GM12878 (cell line): ENCODE results near the gene FCER1G. TPM values are rescaled to one million over a fixed set of nuclear protein-coding genes. Genes with fewer than 3 reads are reported as not detected.

Experiments
- ATAC-seq: fragments of 200-7000 bp; cut with Tn5 transposase; 3 replicates; pipeline ENCODE4 v1.9.1; 2020; ENCODE audit warnings: mild to moderate bottlenecking, moderate library complexity
- BruUV-seq: library from RNA; stranded (reverse); fragments of 400-500 nt; replicated peaks from 2 replicates; lab custom pipeline; 2021; lab: Mats Ljungman, UMichigan
- CTCF ChIA-PET: fragments of 300-600 bp; sonication (Branson Sonifier 250); formaldehyde crosslinking; extraction: SDS; loops from one replicate; lab custom pipeline; 2021; ENCODE audit warnings: inconsistent platforms; lab: Yijun Ruan, JAX
- POLR2A ChIA-PET: fragments of 350-600 bp; formaldehyde crosslinking; extraction: SDS; loops from one replicate; lab custom pipeline; 2021; ENCODE audit warnings: inconsistent platforms; lab: Charles Lee
- RAD21 ChIA-PET: fragments of 300-600 bp; sonication (Branson Sonifier 250); formaldehyde crosslinking; loops from one replicate; lab custom pipeline; 2023; ENCODE audit warnings: antibody characterized with exemption; ENCODE audit not compliant: unreplicated experiment; lab: Charles Lee
- SMC1A ChIA-PET: fragments of 300-600 bp; sonication (Branson Sonifier 250); formaldehyde crosslinking; loops from one replicate; lab custom pipeline; 2023; ENCODE audit not compliant: unreplicated experiment, uncharacterized antibody; lab: Charles Lee
- DNase-seq: peaks from one replicate; pipeline ENCODE4 v3.0.0-alpha.2; 2011; ENCODE audit warnings: low read depth, low spot score
- FAIRE-seq: peaks from 3 replicates; lab custom pipeline; 2011; peaks lifted over from hg19 to GRCh38; lab: Jason Lieb, UNC
- H2AFZ ChIP-seq: 2 replicates; pipeline ENCODE4 v1.6.0; 2011; ENCODE audit warnings: low read depth, low read length, control low read depth; ENCODE audit not compliant: control insufficient read depth
- H3K27ac ChIP-seq: 2 replicates; pipeline ENCODE4 v1.5.1; 2011; ENCODE audit warnings: control low read depth; ENCODE audit not compliant: control insufficient read depth, insufficient read depth
- H3K27me3 ChIP-seq, 2 experiments: replicated peaks in 1 of 2; 2 replicates each; pipeline versions ENCODE4 v1.6.0 to v1.6.1; 2011; ENCODE audit warnings: low read length in 1 of 2; ENCODE audit not compliant: control insufficient read depth in 2 of 2, insufficient read depth in 2 of 2
- H3K36me3 ChIP-seq, 2 experiments: 2 replicates each; pipeline ENCODE4 v1.5.1; 2011; ENCODE audit warnings: low read length in 1 of 2; ENCODE audit not compliant: control insufficient read depth in 2 of 2, insufficient read depth in 2 of 2
- H3K4me1 ChIP-seq: 2 replicates; pipeline ENCODE4 v1.6.1; 2011; ENCODE audit warnings: mild to moderate bottlenecking, low read length, moderate library complexity, mixed read lengths; ENCODE audit not compliant: control insufficient read depth, insufficient read depth
- H3K4me2 ChIP-seq: 2 replicates; pipeline ENCODE4 v1.6.0; 2011; ENCODE audit warnings: control low read depth; ENCODE audit not compliant: control insufficient read depth, insufficient read depth
- H3K4me3 ChIP-seq: fragments of 200-600 bp; sonication (generic); 2 replicates; pipeline ENCODE4 v1.5.1; 2016
- H3K79me2 ChIP-seq: 2 replicates; pipeline ENCODE4 v1.6.0; 2011; ENCODE audit warnings: low read length; ENCODE audit not compliant: control insufficient read depth, insufficient read depth
- H3K9ac ChIP-seq: 2 replicates; pipeline ENCODE4 v1.8.0; 2011; ENCODE audit warnings: low read length, control low read depth, mixed read lengths; ENCODE audit not compliant: control insufficient read depth, insufficient read depth
- H3K9me3 ChIP-seq: replicated peaks from 3 replicates; pipeline ENCODE4 v1.5.1; 2011; ENCODE audit warnings: mild to moderate bottlenecking, low read length; ENCODE audit not compliant: control insufficient read depth, insufficient read depth
- H4K20me1 ChIP-seq: 2 replicates; pipeline ENCODE4 v1.6.0; 2011; ENCODE audit not compliant: control insufficient read depth, insufficient read depth
- CEBPB ChIP-seq, 2 experiments: fragments of 150-350 bp in 1 of 2; IDR thresholded peaks; 2 replicates each; pipeline ENCODE4 v1.6.1; 2012 to 2014; ENCODE audit warnings: low read depth in 2 of 2, low read length in 2 of 2, borderline replicate concordance in 1 of 2, inconsistent platforms in 1 of 2
- FOXM1 ChIP-seq: IDR thresholded peaks from 2 replicates; pipeline ENCODE4 v1.6.1; 2012; ENCODE audit warnings: low read depth, mild to moderate bottlenecking, inconsistent platforms, low read length, moderate library complexity
- IKZF1 ChIP-seq: fragments of 450-650 bp; conservative IDR thresholded peaks from 2 replicates; pipeline ENCODE4 v1.6.1; 2017; ENCODE audit warnings: antibody characterized with exemption, mild to moderate bottlenecking
- NBN ChIP-seq: fragments of 450-650 bp; IDR thresholded peaks from 2 replicates; pipeline ENCODE4 v1.6.1; 2016
- STAT1 ChIP-seq: fragments of 450-650 bp; conservative IDR thresholded peaks from 2 replicates; pipeline ENCODE4 v1.6.1; 2014; ENCODE audit warnings: antibody characterized with exemption, mild to moderate bottlenecking
- STAT3 ChIP-seq: IDR thresholded peaks from 2 replicates; pipeline ENCODE4 v1.6.1; 2011; ENCODE audit warnings: low read depth, low read length, improper control_type of control experiment
- WGBS: methylation state at CpG from one replicate; pipeline ENCODE4 v1.1.6; 2016; ENCODE audit warnings: low lambda C conversion rate; ENCODE audit not compliant: insufficient replicate concordance, insufficient coverage; ENCODE audit errors: missing lambda C conversion rate; 5-methylcytosine and 5-hydroxymethylcytosine counted together
- in situ Hi-C: fragments of 300-500 bp; cut with MboI; formaldehyde crosslinking; loops from 9 replicates; pipeline ENCODE4 v1.14.3; 2018; ENCODE audit warnings: mixed read lengths
- intact Hi-C: fragments of 100-400 bp; cut with micrococcal nuclease; formaldehyde crosslinking; loops from one replicate; pipeline ENCODE4 v1.14.2; 2022; ENCODE audit not compliant: unreplicated experiment
- polyA plus RNA-seq, 11 experiments: library from polyadenylated mRNA; depleted of rRNA in 4 of 11; unstranded in 6 of 11; stranded (reverse) in 5 of 11; fragments of >200 nt; fragmentation: Nextera tagmentation in 4 of 11; fragmentation: Illumina TruSeq in 1 of 11; extraction: Ambion mirVana in 4 of 11; extraction: Trizol in 1 of 11; gene quantifications; 1 replicate in 1 of 11; 2 replicates in 10 of 11; pipeline versions ENCODE4 v1.2.1 to v1.2.3, GENCODE V29; 2011 to 2016; ENCODE audit warnings: inconsistent platforms in 2 of 11, missing spikeins in 2 of 11, low read depth in 1 of 11
- total RNA-seq, 4 experiments: library from RNA; depleted of rRNA in 3 of 4; stranded (reverse); fragments of >200 nt in 3 of 4; fragmentation: Illumina TruSeq in 1 of 4; extraction: Trizol in 1 of 4; gene quantifications; 2 replicates each; pipeline versions ENCODE4 v1.2.1 to v1.2.3, GENCODE V29; 2013 to 2021

Gene FCER1G
- total and polyA plus RNA-seq, 10 of the 15 experiments (the other 5 are each of a cell fraction or from before 2014, with no cell fraction given): 0.40 to 1.9 (median 0.89) TPM

GRCh38 chr1:161190962-161191521, 24.1 kb upstream of the FCER1G start (continued):
- no peak for TF ChIP-seq FOXM1

GRCh38 chr1:161191971-161192370, 23.1 kb upstream of the FCER1G start:
- TF ChIP-seq STAT1: no peak
- no peak for TF ChIP-seq STAT3
- TF ChIP-seq CEBPB (IDR thresholded peaks at IDR 0.05; ENCODE audit: borderline replicate concordance in 1 of 2, low read depth in 2 of 2, low read length in 2 of 2): no peak
- TF ChIP-seq NBN: no peak
- TF ChIP-seq IKZF1: no peak
- Histone ChIP-seq H3K36me3 (no peaks in the 10 kb centered on the region), H4K20me1 (no peaks in the 10 kb centered on the region), H3K79me2 (no peaks in the 10 kb centered on the region), H3K27ac (no peak overlapping the region), H3K4me2 (no peak overlapping the region), H3K27me3 (no peaks in the 10 kb centered on the region), H3K9me3 (no peaks in the 10 kb centered on the region), H2AFZ (peak overlapping the region; percentile 82; the same call in 1 of the 2 replicates), H3K4me1 (peaks cover 27% of the 10 kb centered on the region), H3K9ac (no peak overlapping the region), H3K4me3 (no peak overlapping the region)
- in situ Hi-C loops: loop anchor here (10.0 kb wide), 1 partner anchor 553 kb away; the partner anchor contains the start of gene DUSP12
- ATAC-seq (no peak), FAIRE-seq (no peak), DNase-seq (no peak)
- ChIA-PET CTCF (interaction anchor here (0.8 to 7.0 kb wide), 21 partner anchors 10 to 550 kb away, joined by 3 to 164 read pairs (median 7); partner anchors contain the start of genes APOA2, CFAP126, NDUFS2 and PPOX), POLR2A (interaction anchor here (0.7 to 1.7 kb wide), 4 partner anchors 9 to 33 kb away, joined by 3 to 9 read pairs (median 4); partner anchors contain the start of gene NDUFS2), SMC1A (interaction anchor here (0.9 to 5.3 kb wide), 13 partner anchors 10 to 547 kb away, joined by 3 to 55 read pairs (median 6); partner anchors contain the start of genes NDUFS2, PPOX and TOMM40L), RAD21 (interaction anchor here (1.4 to 7.2 kb wide), 8 partner anchors 11 to 190 kb away, joined by 4 to 55 read pairs (median 5); partner anchors contain the start of genes APOA2, B4GALT3, PPOX and TOMM40L)
- intact Hi-C loops: loop anchor here (1.0 kb wide), 3 partner anchors 33 to 190 kb away; no protein-coding TSS in a partner anchor
- no TSS peak for BruUV-seq
- WGBS: 27% methylated on average over 8 of the region's 8 CpGs
